Uterus (tissue), 4 donors: ENCODE results near the gene ZNF423. TPM values are rescaled to one million over a fixed set of nuclear protein-coding genes. Genes with fewer than 3 reads are reported as not detected.

ENCODE experiments used
- DNase-seq, 2 donors: peaks; one replicate each; pipeline ENCODE4 v3.0.0-alpha.2; 2019 to 2020
- H3K27ac ChIP-seq, 2 donors: fragments of 200-600 bp; sonication (generic); 1 replicate in 1 of 2; 2 replicates in 1 of 2; pipeline ENCODE4 v1.5.1; 2016 to 2018
- H3K27me3 ChIP-seq, 2 donors: fragments of 200-600 bp; sonication (generic); one replicate each; pipeline ENCODE4 v1.5.1; 2018 to 2019; ENCODE audit warnings: control low read depth in 1 of 2
- H3K36me3 ChIP-seq, 2 donors: fragments of 200-600 bp; sonication (generic); one replicate each; pipeline ENCODE4 v1.5.1; 2019; ENCODE audit warnings: control low read depth in 1 of 2
- H3K4me1 ChIP-seq, 2 donors: fragments of 200-600 bp; sonication (generic); one replicate each; pipeline ENCODE4 v1.5.1; 2018 to 2019; ENCODE audit warnings: control low read depth in 1 of 2
- H3K4me3 ChIP-seq, 2 donors: fragments of 200-600 bp; sonication (generic); 1 replicate in 1 of 2; 2 replicates in 1 of 2; pipeline ENCODE4 v1.5.1; 2018 to 2019; ENCODE audit warnings: mild to moderate bottlenecking in 1 of 2
- H3K9me3 ChIP-seq, 2 donors: fragments of 200-600 bp; sonication (generic); one replicate each; pipeline ENCODE4 v1.5.1; 2019; ENCODE audit warnings: control low read depth in 1 of 2
- CTCF ChIP-seq, 4 experiments: fragments of 200-600 bp in 2 of 4; fragments of 450-650 bp in 2 of 4; sonication (generic) in 2 of 4; IDR thresholded peaks; one replicate each; pipeline ENCODE4 v1.5.1; 2016 to 2019; ENCODE audit warnings: antibody characterized with exemption in 4 of 4, mild to moderate bottlenecking in 2 of 4, moderate library complexity in 1 of 4
- POLR2A ChIP-seq, 2 donors: fragments of 450-650 bp; IDR thresholded peaks; one replicate each; pipeline ENCODE4 v1.6.1; 2016; ENCODE audit warnings: antibody characterized with exemption in 2 of 2, mild to moderate bottlenecking in 1 of 2, moderate library complexity in 1 of 2
- intact Hi-C: fragments of 100-400 bp; cut with DNase I; formaldehyde crosslinking; loops from one replicate; pipeline ENCODE4 v1.15.1; 2023; ENCODE audit warnings: low total_unique reads
- total RNA-seq, 4 donors: library from RNA; depleted of rRNA in 3 of 4; stranded (reverse); fragments of >200 nt in 3 of 4; gene quantifications; one replicate each; pipeline versions ENCODE4 v1.1.0 to v1.2.4, GENCODE V29; 2014 to 2023
- donor health status: DM: yes; HTN: yes; CAD: no.

The ZNF423 gene
- total RNA-seq, 4 donors from 2014 or later: 7.1 to 33.5 (median 14.7) TPM

GRCh38 chr16:49515861-49516260 lies 340.1 kb downstream of the ZNF423 start:
- intact Hi-C loops: no loop called here
- no peaks in the 10 kb centered on the region for H3K4me1 ChIP-seq
- H3K27me3 ChIP-seq: no peaks in the 10 kb centered on the region
- TF ChIP-seq CTCF (IDR thresholded peaks at IDR 0.05) (no peak), POLR2A (IDR thresholded peaks at IDR 0.05) (no peak)
- no peak overlapping the region for H3K4me3 ChIP-seq
- no peaks in the 10 kb centered on the region for H3K36me3 ChIP-seq
- no peak for DNase-seq
- no peaks in the 10 kb centered on the region for H3K9me3 ChIP-seq
- H3K27ac ChIP-seq: no peak overlapping the region

DNA sequence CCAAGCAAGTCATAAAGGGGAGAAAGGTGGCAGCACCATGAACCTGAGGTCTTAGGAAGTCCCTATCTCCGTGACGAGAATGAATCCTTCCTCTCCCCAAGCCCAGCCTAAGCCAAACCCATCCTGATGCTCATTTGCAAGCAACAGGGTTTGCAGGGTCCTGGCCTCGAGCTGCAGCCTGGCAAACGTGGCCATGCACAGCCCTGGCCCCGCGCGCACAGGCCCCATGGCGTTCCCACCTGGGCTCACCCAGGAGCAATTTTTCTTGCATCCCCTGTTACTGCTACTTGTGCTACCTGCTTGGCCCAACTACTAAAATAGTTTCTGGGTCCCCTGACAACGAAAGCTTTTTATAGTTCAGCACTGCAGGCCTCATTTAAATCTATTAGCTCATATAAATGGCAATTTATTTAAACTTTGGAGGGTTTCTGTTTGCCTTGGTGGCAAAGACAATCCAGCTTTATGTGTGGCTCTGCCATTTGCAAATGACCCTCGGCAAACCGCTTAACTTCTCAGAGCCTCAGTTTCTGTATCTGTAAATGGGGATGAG lies 340.8 kb downstream of the ZNF423 start:
- Histone ChIP-seq H3K4me3 (no peak overlapping the region), H3K27me3 (no peaks in the 10 kb centered on the region), H3K9me3 (no peaks in the 10 kb centered on the region), H3K36me3 (no peaks in the 10 kb centered on the region), H3K4me1 (no peaks in the 10 kb centered on the region), H3K27ac (no peak overlapping the region)
- DNase-seq: no peak
- intact Hi-C loops: no loop called here
- no peak for TF ChIP-seq CTCF (IDR thresholded peaks at IDR 0.05)
- no peak for TF ChIP-seq POLR2A (IDR thresholded peaks at IDR 0.05)

DNA sequence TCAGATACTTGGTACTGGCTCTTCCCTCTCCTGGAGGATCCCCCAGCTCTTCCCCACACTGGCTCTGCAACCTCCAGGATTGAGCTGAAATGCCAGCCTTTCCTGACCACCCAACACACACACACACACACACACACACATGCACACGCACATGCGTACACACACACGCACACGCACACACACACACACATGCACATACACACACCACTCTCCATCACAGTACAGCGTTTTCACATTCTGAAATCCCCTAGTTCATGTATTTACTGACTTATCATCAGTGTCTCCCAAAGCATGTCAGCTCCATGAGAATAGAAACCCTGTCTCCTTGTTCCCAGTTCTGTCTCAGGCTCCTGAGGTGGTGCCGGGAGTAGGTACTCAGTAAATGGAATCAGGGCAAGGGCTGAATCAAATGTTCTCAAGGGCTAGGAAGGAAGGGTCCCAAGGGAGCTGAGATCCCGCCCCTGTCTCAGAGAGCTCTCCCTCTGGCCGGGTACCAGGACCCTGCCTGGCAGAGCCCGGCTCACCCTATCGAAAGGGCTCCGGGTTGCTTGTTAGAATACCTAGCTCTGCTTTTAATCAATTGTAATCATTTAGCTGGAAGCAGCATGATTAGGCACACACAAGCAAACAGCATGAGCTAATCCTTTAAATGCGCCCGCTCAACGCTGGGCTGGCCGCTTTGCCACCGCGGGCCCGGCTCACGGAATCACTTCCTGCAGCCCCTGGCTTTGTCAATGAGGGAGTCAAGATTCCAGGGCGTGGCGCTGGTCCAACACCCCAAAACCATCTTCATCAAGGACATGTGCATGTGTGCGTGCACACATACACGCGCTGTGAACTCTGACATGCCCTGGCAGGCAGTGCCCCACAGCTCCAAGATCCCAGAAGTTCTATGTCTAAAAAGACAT lies 341.6 kb downstream of the ZNF423 start:
- Histone ChIP-seq H3K4me3 (no peak overlapping the region), H3K36me3 (no peaks in the 10 kb centered on the region), H3K27ac (no peak overlapping the region), H3K4me1 (no peaks in the 10 kb centered on the region), H3K9me3 (no peaks in the 10 kb centered on the region), H3K27me3 (no peaks in the 10 kb centered on the region)
- intact Hi-C loops: no loop called here
- TF ChIP-seq POLR2A (IDR thresholded peaks at IDR 0.05) (no peak), CTCF (IDR thresholded peaks at IDR 0.05) (no peak)
- DNase-seq: no peak

- Histone ChIP-seq H3K36me3 (no peaks in the 10 kb centered on the region), H3K27ac (no peak overlapping the region), H3K27me3 (no peaks in the 10 kb centered on the region), H3K4me3 (no peak overlapping the region), H3K9me3 (no peaks in the 10 kb centered on the region), H3K4me1 (no peaks in the 10 kb centered on the region)
- DNase-seq: no peak
- intact Hi-C loops: no loop called here
- no peak for TF ChIP-seq POLR2A (IDR thresholded peaks at IDR 0.05)
- no peak for TF ChIP-seq CTCF (IDR thresholded peaks at IDR 0.05)
Observed at GRCh38 chr16:49513040-49513439, 342.9 kb downstream of the ZNF423 start.

DNA sequence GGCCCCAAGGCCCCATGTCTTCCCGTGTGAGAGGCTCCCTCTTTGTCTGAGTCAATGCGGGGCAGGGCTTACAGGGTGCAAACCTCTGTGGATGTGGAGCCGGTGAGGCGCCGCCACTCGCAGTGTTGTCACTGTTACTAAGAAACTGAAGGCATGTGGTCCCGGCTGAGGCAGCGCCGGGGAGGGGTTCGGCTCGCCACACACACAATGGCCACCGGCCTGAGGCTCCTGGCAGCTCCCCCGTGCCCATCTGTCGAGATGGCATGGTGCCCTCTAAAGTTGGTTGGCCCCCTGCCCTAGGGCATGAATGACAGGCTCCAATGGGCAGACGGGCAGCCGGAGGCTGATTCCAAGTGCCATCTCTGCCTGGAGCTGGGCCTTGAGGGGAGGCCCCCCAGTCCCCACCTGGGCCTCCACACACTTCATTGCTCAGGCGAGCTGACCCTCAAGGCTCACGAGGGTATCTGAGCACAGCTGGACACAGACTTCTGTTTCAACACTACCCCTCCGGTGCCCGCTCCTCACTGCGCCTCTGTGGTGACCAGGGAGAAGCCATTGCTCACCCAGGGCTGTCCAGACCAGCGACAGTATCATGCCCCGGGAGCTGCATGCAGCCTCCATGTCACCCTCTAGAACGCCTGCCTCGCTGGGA lies 345.1 kb downstream of the ZNF423 start:
- Histone ChIP-seq H3K9me3 (no peaks in the 10 kb centered on the region), H3K27me3 (no peaks in the 10 kb centered on the region), H3K27ac (no peak overlapping the region), H3K4me3 (no peak overlapping the region), H3K4me1 (no peaks in the 10 kb centered on the region), H3K36me3 (no peaks in the 10 kb centered on the region)
- no peak for TF ChIP-seq CTCF (IDR thresholded peaks at IDR 0.05)
- TF ChIP-seq POLR2A (IDR thresholded peaks at IDR 0.05): no peak
- DNase-seq: no peak
- intact Hi-C loops: no loop called here
